H1 (cell line): ENCODE measurements around the gene UMAD1. TPM values are rescaled to one million over a fixed set of nuclear protein-coding genes. Genes with fewer than 3 reads are reported as not detected.

Experiments
- CTCF ChIA-PET: fragments of 300-600 bp; sonication (Branson Sonifier 250); formaldehyde crosslinking; loops from one replicate; lab custom pipeline; 2021; ENCODE audit not compliant: partially characterized antibody; lab: Charles Lee
- POLR2A ChIA-PET: fragments of 300-600 bp; sonication (Branson Sonifier 250); formaldehyde crosslinking; loops from one replicate; lab custom pipeline; 2021; ENCODE audit warnings: inconsistent platforms; ENCODE audit not compliant: partially characterized antibody; lab: Charles Lee
- DNase-seq, 2 experiments: peaks; one replicate each; pipeline versions ENCODE4 v3.0.0 to v3.0.0-alpha.2; 2010 to 2022; ENCODE audit warnings: low spot score in 2 of 2, low read depth in 1 of 2, mixed read lengths in 1 of 2
- FAIRE-seq: peaks from 2 replicates; lab custom pipeline; 2011; peaks lifted over from hg19 to GRCh38; lab: Jason Lieb, UNC
- H2AFZ ChIP-seq: 2 replicates; pipeline ENCODE4 v1.8.1; 2012; ENCODE audit warnings: low read length, inconsistent platforms
- H2AK5ac ChIP-seq: 2 replicates; pipeline ENCODE4 v1.6.1; 2013; ENCODE audit warnings: low read depth, low read length
- H2BK120ac ChIP-seq: replicated peaks from 2 replicates; pipeline ENCODE3; 2013; ENCODE audit warnings: low read depth, low read length, inconsistent platforms
- H2BK12ac ChIP-seq: 2 replicates; pipeline ENCODE4 v1.6.1; 2013; ENCODE audit warnings: low read depth, low read length
- H2BK15ac ChIP-seq: 2 replicates; pipeline ENCODE4 v1.6.1; 2013; ENCODE audit warnings: low read length
- H2BK20ac ChIP-seq: 2 replicates; pipeline ENCODE4 v1.6.1; 2013; ENCODE audit warnings: low read length
- H2BK5ac ChIP-seq: 2 replicates; pipeline ENCODE4 v1.6.1; 2013; ENCODE audit warnings: low read depth, low read length
- H3K14ac ChIP-seq: 2 replicates; pipeline ENCODE4 v1.6.1; 2013; ENCODE audit warnings: inconsistent platforms; ENCODE audit not compliant: insufficient read length
- H3K18ac ChIP-seq: 2 replicates; pipeline ENCODE4 v1.6.1; 2013; ENCODE audit warnings: low read length; ENCODE audit errors: extremely low read depth
- H3K23ac ChIP-seq: 2 replicates; pipeline ENCODE4 v1.6.1; 2013; ENCODE audit warnings: inconsistent platforms; ENCODE audit not compliant: insufficient read length
- H3K23me2 ChIP-seq: 2 replicates; pipeline ENCODE4 v1.6.1; 2013; ENCODE audit warnings: low read depth, low read length
- H3K27ac ChIP-seq: 2 replicates; pipeline ENCODE4 v1.6.1; 2011; ENCODE audit warnings: low read depth, low read length, inconsistent platforms
- H3K27me3 ChIP-seq, 4 experiments: replicated peaks in 1 of 4; 1 replicate in 1 of 4; 2 replicates in 3 of 4; pipeline versions ENCODE4 v1.6.1 to v1.8.1; 2011 to 2013; ENCODE audit warnings: low read length in 3 of 4, mild to moderate bottlenecking in 3 of 4, inconsistent platforms in 2 of 4, mixed read lengths in 2 of 4, moderate library complexity in 1 of 4; ENCODE audit not compliant: control insufficient read depth in 3 of 4, insufficient read depth in 3 of 4; ENCODE audit errors: extremely low read depth in 1 of 4
- H3K36me3 ChIP-seq, 4 experiments: 2 replicates each; pipeline versions ENCODE4 v1.6.1 to v1.8.1; 2011 to 2013; ENCODE audit warnings: mild to moderate bottlenecking in 4 of 4, low read length in 3 of 4, moderate library complexity in 2 of 4, control low read depth in 1 of 4, inconsistent platforms in 1 of 4; ENCODE audit not compliant: insufficient read depth in 4 of 4, control insufficient read depth in 2 of 4
- H3K4ac ChIP-seq: replicated peaks from 2 replicates; pipeline ENCODE3; 2013; ENCODE audit warnings: low read length, low read depth, mixed read lengths, inconsistent platforms; ENCODE audit not compliant: insufficient read length
- H3K4me1 ChIP-seq, 4 experiments: replicated peaks in 1 of 4; 1 replicate in 1 of 4; 2 replicates in 3 of 4; pipeline versions ENCODE4 v1.6.1 to v1.8.1; 2011 to 2013; ENCODE audit warnings: low read length in 3 of 4, inconsistent platforms in 2 of 4, mixed read lengths in 1 of 4; ENCODE audit not compliant: insufficient read depth in 4 of 4, control insufficient read depth in 3 of 4
- H3K4me2 ChIP-seq, 2 experiments: 2 replicates each; pipeline versions ENCODE4 v1.6.1 to v1.8.1; 2011 to 2013; ENCODE audit warnings: low read depth in 2 of 2, low read length in 2 of 2, control low read depth in 1 of 2, inconsistent platforms in 1 of 2, mild to moderate bottlenecking in 1 of 2; ENCODE audit not compliant: insufficient read depth in 1 of 2
- H3K4me3 ChIP-seq, 4 experiments: fragments of 200-600, 300-600 bp in 1 of 4; sonication (generic), shearing (Covaris generic), sonication (Bioruptor Twin) in 1 of 4; 2 replicates each; pipeline versions ENCODE4 v1.5.1 to v1.8.1; 2011 to 2016; ENCODE audit warnings: low read length in 4 of 4, low read depth in 3 of 4, control low read depth in 2 of 4, inconsistent platforms in 2 of 4, mild to moderate bottlenecking in 2 of 4, mixed read lengths in 1 of 4, moderate library complexity in 1 of 4; ENCODE audit not compliant: insufficient read depth in 2 of 4; ENCODE audit errors: extremely low read depth in 1 of 4
- H3K56ac ChIP-seq: replicated peaks from 2 replicates; pipeline ENCODE3; 2013; ENCODE audit warnings: low read depth, mild to moderate bottlenecking, mixed read lengths, low read length, inconsistent platforms; ENCODE audit not compliant: insufficient read length
- H3K79me1 ChIP-seq: 2 replicates; pipeline ENCODE4 v1.6.1; 2013; ENCODE audit warnings: low read depth, low read length, control low read depth
- H3K79me2 ChIP-seq, 2 experiments: 2 replicates each; pipeline versions ENCODE4 v1.6.1 to v1.8.1; 2012 to 2013; ENCODE audit warnings: low read length in 2 of 2, mild to moderate bottlenecking in 2 of 2, inconsistent platforms in 1 of 2; ENCODE audit not compliant: insufficient read depth in 2 of 2, control insufficient read depth in 1 of 2
- H3K9ac ChIP-seq, 4 experiments: replicated peaks in 1 of 4; 1 replicate in 1 of 4; 2 replicates in 3 of 4; pipeline versions ENCODE4 v1.6.1 to v1.8.1; 2011 to 2013; ENCODE audit warnings: low read depth in 3 of 4, low read length in 3 of 4, control low read depth in 2 of 4, mild to moderate bottlenecking in 2 of 4, moderate library complexity in 2 of 4, inconsistent platforms in 1 of 4; ENCODE audit errors: extremely low read depth in 1 of 4
- H3K9me3 ChIP-seq, 2 experiments: 2 replicates each; pipeline versions ENCODE4 v1.6.1 to v1.8.1; 2012 to 2013; ENCODE audit warnings: mild to moderate bottlenecking in 2 of 2, moderate library complexity in 2 of 2, control low read depth in 1 of 2, inconsistent platforms in 1 of 2, low read depth in 1 of 2, low read length in 1 of 2, mixed read lengths in 1 of 2; ENCODE audit not compliant: insufficient read depth in 2 of 2
- H4K20me1 ChIP-seq, 2 experiments: replicated peaks in 1 of 2; 2 replicates each; pipeline versions ENCODE3 to v1.8.1; 2011 to 2013; ENCODE audit warnings: inconsistent platforms in 2 of 2, low read length in 2 of 2, mild to moderate bottlenecking in 1 of 2; ENCODE audit not compliant: insufficient read depth in 2 of 2, control insufficient read depth in 1 of 2
- H4K5ac ChIP-seq: 2 replicates; pipeline ENCODE4 v1.6.1; 2013; ENCODE audit warnings: low read length, low read depth, mixed read lengths, inconsistent platforms; ENCODE audit not compliant: insufficient read length
- H4K8ac ChIP-seq: 2 replicates; pipeline ENCODE4 v1.8.0; 2013; ENCODE audit warnings: mild to moderate bottlenecking, moderate library complexity, low read length, inconsistent platforms; ENCODE audit not compliant: insufficient read depth; ENCODE audit errors: extremely low read depth
- H4K91ac ChIP-seq: replicated peaks from 2 replicates; pipeline ENCODE3; 2013; ENCODE audit warnings: low read length, mixed read lengths, inconsistent platforms; ENCODE audit not compliant: insufficient read length
- ASH2L ChIP-seq: fragments of 200-600, 300-600 bp; sonication (generic); IDR thresholded peaks from one replicate; pipeline ENCODE4 v1.7.1; 2017; ENCODE audit warnings: low read length
- RAD21 ChIP-seq, 2 experiments: IDR thresholded peaks in 1 of 2; conservative IDR thresholded peaks in 1 of 2; 2 replicates each; pipeline ENCODE4 v1.6.1; 2011; ENCODE audit warnings: low read depth in 2 of 2, low read length in 2 of 2, improper control_type of control experiment in 1 of 2, inconsistent platforms in 1 of 2, mild to moderate bottlenecking in 1 of 2, moderate library complexity in 1 of 2
- SIRT6 ChIP-seq: IDR thresholded peaks from one replicate; pipeline ENCODE4 v1.7.1; 2012; ENCODE audit warnings: low read length, inconsistent platforms
- SP2 ChIP-seq: IDR thresholded peaks from 2 replicates; pipeline ENCODE4 v1.6.1; 2012; ENCODE audit warnings: mild to moderate bottlenecking, low read length, inconsistent platforms
- WGBS, 2 experiments: shearing (Covaris generic) in 1 of 2; methylation state at CpG; one replicate each; pipeline versions ENCODE4 v1.1.6 to v1.1.7; 2013 to 2015; ENCODE audit warnings: low lambda C conversion rate in 2 of 2, mixed read lengths in 2 of 2, inconsistent platforms in 1 of 2, low coverage in 1 of 2, missing lambda C conversion rate in 1 of 2; ENCODE audit not compliant: insufficient replicate concordance in 2 of 2, insufficient coverage in 1 of 2, insufficient read length in 1 of 2; ENCODE audit errors: extremely low coverage in 1 of 2, missing lambda C conversion rate in 1 of 2; 5-methylcytosine and 5-hydroxymethylcytosine counted together
- polyA plus RNA-seq, 7 experiments: library from polyadenylated mRNA; depleted of rRNA in 3 of 7; stranded (reverse) in 5 of 7; unstranded in 2 of 7; fragments of >200 nt in 5 of 7; fragments of 200-250 nt in 2 of 7; gene quantifications; 1 replicate in 5 of 7; 2 replicates in 1 of 7; 4 replicates in 1 of 7; pipeline versions ENCODE4 v1.2.1 to v1.2.3, GENCODE V29; 2011 to 2013; ENCODE audit warnings: missing spikeins in 2 of 7, mixed read lengths in 2 of 7
- total RNA-seq: library from RNA; stranded (reverse); fragmentation: NEBNext Ultra II Directional; extraction: Animal tissue kit (Norgen Biotek cat#: 25700); gene quantifications from 2 replicates; pipeline ENCODE4 v1.2.1, GENCODE V29; 2021

Gene UMAD1
- total and polyA plus RNA-seq, 2 of the 8 experiments (the other 6 are each of a cell fraction or from before 2014, with no cell fraction given), result 10.4 to 12.3 TPM

GRCh38 chr7:7867846-7868571 lies 227.5 kb downstream of the UMAD1 start:
- DNase-seq (no peak), FAIRE-seq (no peak)
- Histone ChIP-seq H3K4ac (no peak overlapping the region), H2AK5ac (no peak overlapping the region), H3K4me3 (no peak overlapping the region), H3K4me1 (peaks cover 0 to 9% (median 6%) of the 10 kb centered on the region in 4 experiments; a peak in 4 of 7 replicates), H2BK120ac (no peak overlapping the region), H3K4me2 (no peak overlapping the region), H3K56ac (no peak overlapping the region), H3K18ac (no peak overlapping the region), H3K9ac (no peak overlapping the region; a peak in 1 of 7 replicates), H3K23me2 (no peaks in the 10 kb centered on the region), H3K27ac (no peak overlapping the region), H2BK15ac (no peak overlapping the region), H3K79me2 (no peaks in the 10 kb centered on the region), H2BK20ac (no peak overlapping the region), H2AFZ (no peak overlapping the region), H2BK5ac (no peak overlapping the region), H4K91ac (no peak overlapping the region), H3K79me1 (no peaks in the 10 kb centered on the region), H4K5ac (no peak overlapping the region), H2BK12ac (no peak overlapping the region), H4K20me1 (no peaks in the 10 kb centered on the region), H3K9me3 (no peaks in the 10 kb centered on the region), H4K8ac (no peak overlapping the region), H3K36me3 (no peaks in the 10 kb centered on the region), H3K27me3 (no peaks in the 10 kb centered on the region), H3K23ac (no peak overlapping the region), H3K14ac (no peak overlapping the region)
- 80% methylated on average over 10 of the region's 10 CpGs; no CpG with 5 or more reads in 1 of the 2 experiments for WGBS, 2 experiments
- CTCF ChIA-PET, result interaction anchor here (1.0 to 1.5 kb wide), 4 partner anchors 10 to 187 kb away, joined by 3 to 4 read pairs (median 4); no protein-coding TSS in a partner anchor
- TF ChIP-seq RAD21 (IDR thresholded peaks at IDR 0.05 in 1 of 2, conservative IDR thresholded peaks at IDR 0.05 in 1 of 2; ENCODE audit: low read depth in 2 of 2, low read length in 2 of 2), result no peak
- TF ChIP-seq SIRT6, result no peak
- TF ChIP-seq SP2, result no peak
- no peak for TF ChIP-seq ASH2L
- POLR2A ChIA-PET, result interaction anchor here (0.7 to 1.3 kb wide), 2 partner anchors 346 to 354 kb away, joined by 3 read pairs; no protein-coding TSS in a partner anchor
